Testis (tissue), 3 donors: Measurements from ENCODE around the gene PTPRQ. TPM values are rescaled to one million over a fixed set of nuclear protein-coding genes. Genes with fewer than 3 reads are reported as not detected.

Experiments
- DNase-seq: peaks from one replicate; pipeline ENCODE4 v3.0.0-alpha.2; 2019
- H3K27ac ChIP-seq, 2 donors: fragments of 200-600 bp; sonication (generic); one replicate each; pipeline ENCODE4 v1.5.1; 2019
- H3K27me3 ChIP-seq: fragments of 200-600 bp; sonication (generic); one replicate; pipeline ENCODE4 v1.5.1; 2019
- H3K36me3 ChIP-seq: fragments of 200-600 bp; sonication (generic); one replicate; pipeline ENCODE4 v1.5.1; 2017; ENCODE audit warnings: low read depth; ENCODE audit errors: missing control alignments
- H3K4me1 ChIP-seq: fragments of 200-600 bp; sonication (generic); one replicate; pipeline ENCODE4 v1.5.1; 2019
- H3K4me3 ChIP-seq, 2 donors: fragments of 200-600 bp; sonication (generic); one replicate each; pipeline ENCODE4 v1.5.1; 2017 to 2019
- H3K9me3 ChIP-seq: fragments of 200-600 bp; sonication (generic); one replicate; pipeline ENCODE4 v1.5.1; 2017
- CTCF ChIP-seq, 3 experiments: fragments of 450-650 bp in 2 of 3; fragments of 200-600 bp in 1 of 3; sonication (generic) in 1 of 3; IDR thresholded peaks; one replicate each; pipeline ENCODE4 v1.5.1; 2016 to 2019; ENCODE audit warnings: antibody characterized with exemption in 3 of 3, mild to moderate bottlenecking in 2 of 3, moderate library complexity in 1 of 3
- POLR2A ChIP-seq: fragments of 450-650 bp; IDR thresholded peaks from one replicate; pipeline ENCODE4 v1.6.1; 2017; ENCODE audit warnings: antibody characterized with exemption, mild to moderate bottlenecking, moderate library complexity
- WGBS, 2 donors: methylation state at CpG; one replicate each; pipeline ENCODE4 v1.1.5; 2018; 5-methylcytosine and 5-hydroxymethylcytosine counted together
- intact Hi-C: fragments of 100-400 bp; cut with DNase I; formaldehyde crosslinking; loops from one replicate; pipeline ENCODE4 v1.15.1; 2023; ENCODE audit warnings: low total_unique reads
- polyA plus RNA-seq: library from polyadenylated mRNA; stranded (reverse); fragments of 350-450 nt; fragmentation: Illumina TruSeq; extraction: RNeasy Lipid Tissue Mini Kit (QIAGEN cat#74804); gene quantifications from one replicate; pipeline ENCODE4 v1.2.3, GENCODE V29; 2014; ENCODE audit warnings: low read depth, low replicate concordance; ENCODE audit not compliant: insufficient read depth
- total RNA-seq, 2 donors: library from RNA; depleted of rRNA; stranded (reverse); fragments of >200 nt; gene quantifications; one replicate each; pipeline ENCODE4 v1.2.3, GENCODE V29; 2016

Gene PTPRQ
- total and polyA plus RNA-seq, 3 donors from 2014 or later, result 1.4 to 3.8 (median 3.7) TPM

- Histone ChIP-seq H3K27ac (no peak overlapping the region), H3K9me3 (no peaks in the 10 kb centered on the region), H3K27me3 (no peaks in the 10 kb centered on the region), H3K36me3 (no peaks in the 10 kb centered on the region), H3K4me1 (no peaks in the 10 kb centered on the region), H3K4me3 (no peak overlapping the region)
- WGBS, 2 donors, result 97 to 100% methylated on average over 4 of the region's 4 CpGs
- no peak for TF ChIP-seq POLR2A
- TF ChIP-seq CTCF (IDR thresholded peaks at IDR 0.05), result no peak
- no peak for DNase-seq
- intact Hi-C loops, result no loop called here
These were observed 146.1 kb downstream of the PTPRQ start for GRCh38 chr12:80590085-80590484.

GRCh38 chr12:80593766-80594165 is 149.7 kb downstream of the PTPRQ start:
- intact Hi-C loops, result no loop called here

GRCh38 chr12:80596509-80596908 is 152.5 kb downstream of the PTPRQ start:
- Histone ChIP-seq H3K4me1 (no peaks in the 10 kb centered on the region), H3K36me3 (no peaks in the 10 kb centered on the region), H3K9me3 (no peaks in the 10 kb centered on the region), H3K27ac (no peak overlapping the region), H3K4me3 (no peak overlapping the region), H3K27me3 (no peaks in the 10 kb centered on the region)
- DNase-seq, result no peak
- TF ChIP-seq POLR2A (no peak), CTCF (IDR thresholded peaks at IDR 0.05) (no peak)
- intact Hi-C loops, result no loop called here

More at GRCh38 chr12:80593766-80594165, 149.7 kb downstream of the PTPRQ start:
- Histone ChIP-seq H3K27ac (no peak overlapping the region), H3K4me1 (no peaks in the 10 kb centered on the region), H3K27me3 (no peaks in the 10 kb centered on the region), H3K36me3 (no peaks in the 10 kb centered on the region), H3K9me3 (no peaks in the 10 kb centered on the region), H3K4me3 (no peak overlapping the region)
- no peak for TF ChIP-seq CTCF (IDR thresholded peaks at IDR 0.05)
- no peak for TF ChIP-seq POLR2A
- 22 to 83% methylated on average over 1 of the region's 1 CpG for WGBS, 2 donors
- DNase-seq, result no peak

GRCh38 chr12:80598004-80598606 is 154.1 kb downstream of the PTPRQ start:
- Histone ChIP-seq H3K4me1 (no peaks in the 10 kb centered on the region), H3K4me3 (no peak overlapping the region), H3K36me3 (no peaks in the 10 kb centered on the region), H3K27ac (no peak overlapping the region), H3K27me3 (no peaks in the 10 kb centered on the region), H3K9me3 (no peaks in the 10 kb centered on the region)
- intact Hi-C loops, result no loop called here
- no peak for DNase-seq
- 70 to 78% methylated on average over 5 of the region's 5 CpGs for WGBS, 2 donors
- TF ChIP-seq CTCF (IDR thresholded peaks at IDR 0.05) (no peak), POLR2A (no peak)

- DNase-seq, result no peak
- Histone ChIP-seq H3K36me3 (no peaks in the 10 kb centered on the region), H3K4me1 (no peaks in the 10 kb centered on the region), H3K27ac (no peak overlapping the region), H3K9me3 (no peaks in the 10 kb centered on the region), H3K4me3 (no peak overlapping the region), H3K27me3 (no peaks in the 10 kb centered on the region)
- intact Hi-C loops, result no loop called here
- 91 to 98% methylated on average over 3 of the region's 3 CpGs for WGBS, 2 donors
- TF ChIP-seq CTCF (IDR thresholded peaks at IDR 0.05) (no peak), POLR2A (no peak)
These were observed 158.4 kb downstream of the PTPRQ start for GRCh38 chr12:80602455-80602854.
